SK-MEL-5 (cell line): ENCODE data around the gene SMPX. TPM values are rescaled to one million over a fixed set of nuclear protein-coding genes. Genes with fewer than 3 reads are reported as not detected.

ENCODE experiments used
- DNase-seq: peaks from one replicate; pipeline ENCODE4 v3.0.0-alpha.2; 2016; ENCODE audit warnings: low read depth, low spot score
- in situ Hi-C: cut with HindIII; loops from 2 replicates; pipeline ENCODE4 v1.10.0; 2016; ENCODE audit warnings: low sequenced_read_pairs, high pct_unique_total_duplicates, low pct_unique_long_range_greater_than_20kb
- total RNA-seq: library from RNA; depleted of rRNA; stranded (reverse); fragments of >200 nt; shearing (Covaris generic); gene quantifications from 2 replicates; pipeline ENCODE4 v1.2.3, GENCODE V29; 2014; rRNA removed

Gene SMPX
- total RNA-seq, 1 experiment from 2014 or later = 9.3 TPM

DNA sequence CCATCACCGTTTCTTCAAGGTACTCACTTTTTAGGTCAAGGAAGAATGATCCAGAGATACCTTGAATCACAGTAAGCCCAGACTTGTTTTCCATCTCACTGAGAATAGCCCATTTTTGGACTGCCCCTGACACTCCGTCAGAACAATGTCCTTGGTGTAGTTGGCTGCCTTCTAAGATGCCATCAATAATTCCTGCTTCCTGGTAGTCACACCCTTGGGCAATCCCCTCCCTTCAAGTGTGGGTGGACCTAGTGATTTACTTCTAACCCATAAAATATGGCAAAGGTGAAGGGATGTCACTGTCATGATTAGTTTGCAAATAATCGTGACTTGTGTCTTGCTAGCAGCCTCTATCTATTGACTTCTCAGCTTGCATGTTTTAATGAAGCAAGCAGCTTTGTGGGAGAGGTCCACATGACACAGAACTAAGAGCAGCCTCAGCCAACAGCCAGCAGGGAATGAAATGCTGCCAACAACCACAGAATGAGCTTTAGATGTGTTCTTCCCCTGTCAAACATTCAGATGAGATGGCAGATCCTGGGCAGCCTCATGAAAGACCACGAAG, 79.8 kb downstream of the SMPX start:
- DNase-seq = no peak
- in situ Hi-C loops = no loop called here

DNA sequence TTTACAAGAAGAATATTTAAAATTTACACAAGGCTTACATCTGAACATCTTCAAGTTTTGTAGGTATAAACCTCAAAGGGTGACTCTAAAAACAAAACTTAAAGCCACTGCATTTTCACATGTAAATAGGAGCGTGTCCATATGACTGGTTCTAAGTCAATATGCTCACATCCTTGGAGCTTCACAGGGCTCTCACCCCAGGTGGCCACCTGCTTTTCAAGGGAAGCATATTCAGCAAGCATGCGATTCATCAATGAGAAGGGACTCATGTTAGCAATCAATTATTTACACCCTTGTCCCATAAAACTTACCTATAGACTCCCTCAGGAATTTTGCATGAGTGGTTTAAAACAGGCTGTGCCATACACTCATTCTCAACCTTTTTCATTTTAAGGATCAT, 82.0 kb downstream of the SMPX start:
- DNase-seq = no peak
- in situ Hi-C loops = no loop called here

DNA sequence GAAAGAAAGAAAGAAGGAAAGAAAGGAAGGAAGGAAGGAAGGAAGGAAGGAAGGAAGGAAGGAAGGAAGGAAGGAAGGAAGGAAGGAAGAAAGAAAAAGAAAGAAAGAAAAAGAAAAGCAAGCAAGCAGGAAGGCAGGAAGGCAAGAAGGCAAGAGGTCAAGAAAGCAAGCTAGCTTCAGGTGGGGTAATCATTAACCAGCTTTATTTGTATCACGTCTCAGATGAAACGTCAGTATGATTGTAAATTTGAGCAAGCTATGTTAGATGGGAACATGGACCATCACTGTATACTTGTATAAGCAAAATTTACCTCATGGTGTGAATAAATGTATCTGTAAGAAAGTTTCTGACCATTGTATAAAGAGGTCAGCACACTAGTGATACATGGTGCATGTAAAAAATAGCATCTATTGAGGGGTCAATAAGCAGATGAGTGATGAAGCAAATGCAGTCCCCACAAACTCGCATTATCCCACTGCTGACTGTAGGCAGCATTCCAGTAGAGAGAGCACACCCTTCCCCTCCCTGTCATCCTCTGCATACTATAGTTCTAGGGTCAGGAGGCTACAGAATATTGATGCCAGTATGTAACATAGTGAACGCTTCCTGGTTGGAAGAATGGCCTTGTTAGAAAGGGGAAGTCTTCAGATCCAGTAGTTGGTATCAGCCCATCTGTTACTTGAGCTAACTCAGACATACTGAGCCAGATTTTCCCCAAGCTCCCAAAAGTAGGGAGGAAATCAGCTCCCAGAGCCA, 83.3 kb downstream of the SMPX start:
- no peak for DNase-seq
- in situ Hi-C loops = no loop called here

DNA sequence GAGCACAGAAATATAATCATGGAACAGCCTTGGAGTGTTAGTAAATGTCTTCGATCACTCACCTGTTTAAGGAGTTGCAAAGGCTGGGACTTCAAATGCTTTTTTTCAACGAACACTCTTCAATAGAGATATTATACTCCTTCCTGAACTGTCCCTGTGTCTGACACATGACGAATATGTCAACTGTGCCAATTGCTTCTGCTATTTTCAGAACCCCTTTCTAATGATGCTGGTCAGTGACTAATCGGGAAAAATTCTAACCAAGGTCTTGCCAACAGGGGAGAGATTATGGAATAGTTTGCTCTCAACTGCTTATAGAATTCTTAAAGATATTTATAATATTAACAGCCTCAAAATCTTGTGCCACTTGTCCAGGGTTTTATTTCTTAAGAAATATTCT, 91.2 kb downstream of the SMPX start:
- no peak for DNase-seq
- in situ Hi-C loops = no loop called here

DNA sequence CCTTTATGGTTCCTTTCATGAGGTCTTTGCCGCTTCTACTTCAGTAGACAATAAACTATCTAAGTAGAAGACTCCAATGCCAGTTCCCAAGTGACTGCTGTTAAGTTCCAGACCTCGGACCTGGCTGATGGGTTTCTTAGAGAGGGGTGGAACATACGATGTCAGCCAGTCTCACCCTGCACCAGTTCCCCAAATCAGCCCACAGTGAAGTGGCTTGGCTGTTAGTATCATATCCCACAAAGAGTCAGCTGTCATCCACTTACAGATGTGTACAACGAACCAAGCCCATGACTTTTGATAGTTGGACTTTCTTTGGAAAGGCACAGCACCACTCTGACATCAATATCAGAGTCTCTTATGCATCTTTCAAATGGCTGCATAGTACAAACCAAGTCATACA, 91.7 kb downstream of the SMPX start:
- in situ Hi-C loops = no loop called here
- DNase-seq = no peak

DNA sequence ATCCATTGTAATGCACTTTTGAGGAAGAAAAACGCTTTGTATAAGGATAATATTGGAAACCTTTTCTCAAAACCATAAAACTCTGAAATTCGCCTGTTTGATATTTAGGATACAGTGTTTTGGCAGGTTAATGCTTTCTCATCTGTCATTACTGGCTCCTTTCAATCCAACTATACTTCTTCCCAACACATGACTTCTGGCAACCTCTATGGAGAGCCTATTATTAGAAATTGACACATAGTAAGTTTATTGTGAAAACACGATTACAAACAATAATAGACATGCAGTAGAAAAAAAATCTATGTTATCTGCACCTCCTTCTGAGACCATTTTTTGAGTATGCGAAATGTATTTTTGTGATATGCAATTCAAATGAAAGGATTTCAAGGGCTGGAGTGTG, 95.2 kb downstream of the SMPX start:
- DNase-seq = no peak
- in situ Hi-C loops = no loop called here

DNA sequence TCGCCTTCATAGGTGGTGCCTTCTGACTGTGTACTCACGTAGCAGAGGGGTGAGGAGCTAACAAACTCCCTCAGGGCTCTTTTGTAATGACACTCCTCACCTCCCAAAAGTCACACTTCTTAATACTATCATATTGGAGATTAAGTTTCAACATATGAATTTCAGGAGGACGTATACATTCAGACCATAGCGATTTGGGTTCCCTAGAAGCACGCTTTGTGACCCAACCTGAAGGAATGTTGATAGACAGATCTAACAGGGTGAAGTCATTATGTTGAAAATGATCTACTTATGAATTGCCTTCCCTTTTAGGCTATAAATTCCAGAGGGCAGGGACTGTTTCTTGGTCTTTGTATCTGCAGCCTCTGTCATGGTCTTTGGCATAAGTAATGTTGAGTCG, 96.6 kb downstream of the SMPX start:
- in situ Hi-C loops = no loop called here
- no peak for DNase-seq

DNA sequence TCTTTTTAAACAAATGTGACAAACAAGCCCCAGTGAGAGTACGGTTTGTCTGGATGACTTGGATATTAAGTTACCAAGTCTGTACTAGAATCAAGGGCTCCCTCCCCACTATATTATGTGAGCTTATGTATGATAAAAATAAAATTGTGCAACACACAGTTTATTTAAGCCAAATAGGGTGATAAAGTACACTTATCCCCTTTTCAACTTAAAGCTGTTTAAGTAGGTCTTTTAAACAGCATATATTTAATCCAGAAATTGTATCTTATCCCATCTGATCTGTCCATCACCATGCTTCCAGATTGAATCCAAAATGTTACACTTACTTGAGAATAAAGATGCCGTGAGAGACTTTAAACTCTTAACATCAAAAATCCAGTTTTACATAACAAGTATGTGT, 97.8 kb downstream of the SMPX start:
- DNase-seq = no peak

DNA sequence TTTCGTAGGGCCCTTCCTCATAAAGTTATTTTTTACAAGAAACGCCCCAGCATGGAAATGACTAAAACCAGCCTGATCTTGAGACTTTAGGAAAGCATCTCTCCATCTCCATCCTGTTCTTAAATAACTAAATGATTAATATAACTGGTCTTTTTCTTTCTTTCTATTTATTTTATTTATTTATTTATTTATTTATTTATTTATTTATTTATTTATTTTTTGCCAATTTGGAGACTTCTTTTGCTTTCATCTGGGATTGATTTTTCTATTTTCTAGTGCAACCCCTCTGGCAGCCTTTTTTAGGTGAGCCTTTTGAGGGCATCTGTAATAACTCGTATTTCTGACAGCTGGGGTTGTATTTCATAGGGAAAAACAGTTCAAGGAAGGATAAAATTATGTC, 98.6 kb downstream of the SMPX start:
- no peak for DNase-seq
- in situ Hi-C loops = no loop called here

More for the DNA sequence above, 97.8 kb downstream of the SMPX start:
- in situ Hi-C loops = no loop called here

DNA sequence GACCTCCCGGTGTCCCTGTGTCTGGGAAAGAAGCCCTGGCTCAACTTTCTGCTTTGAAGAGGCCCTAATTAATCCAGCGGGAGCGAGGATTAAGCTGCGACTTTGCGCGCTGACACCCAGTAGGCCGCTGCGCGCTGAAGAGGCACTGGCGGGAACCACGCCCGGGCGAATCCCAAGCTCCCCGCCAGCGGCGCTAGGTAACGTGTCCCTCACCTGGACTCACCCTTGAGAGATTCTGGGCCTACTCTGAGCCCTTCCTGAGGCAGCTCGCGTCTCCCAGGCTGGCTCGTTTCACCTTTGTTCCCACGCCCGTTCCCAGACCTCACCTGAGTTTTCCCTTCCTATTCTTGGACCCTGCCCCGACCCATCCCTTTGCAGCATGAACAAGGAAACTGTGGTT, 99.2 kb downstream of the SMPX start:
- no peak for DNase-seq
- in situ Hi-C loops = no loop called here

DNA sequence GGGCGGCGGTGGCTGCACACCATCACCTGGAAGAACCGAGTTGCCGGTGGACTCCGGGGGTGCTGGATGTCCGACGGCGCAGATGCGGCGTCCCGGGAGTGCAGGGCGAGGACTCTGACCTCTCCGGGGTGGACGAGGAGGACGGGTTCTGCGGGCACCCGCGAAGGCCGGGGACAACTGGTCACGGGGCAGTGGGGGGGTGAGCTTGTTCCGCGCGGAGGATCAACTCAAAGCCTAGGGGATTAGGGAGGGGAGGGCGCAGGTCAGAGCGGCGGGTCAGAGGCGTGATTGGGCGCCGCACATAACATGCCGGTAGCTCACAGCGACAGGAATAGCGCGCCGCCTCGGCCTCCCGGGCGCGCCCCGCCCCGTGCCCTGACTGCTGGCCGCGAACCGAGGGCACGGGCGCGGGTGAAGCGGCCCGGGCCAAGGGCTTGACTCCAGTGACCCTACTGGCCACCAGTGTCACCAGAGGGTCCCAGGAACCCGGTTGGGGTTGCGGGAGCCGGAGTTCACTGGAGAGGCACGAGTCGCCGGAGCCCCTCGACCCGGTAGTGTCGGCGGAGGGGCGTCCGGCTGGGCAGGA, 99.7 kb downstream of the SMPX start, which contains the start of gene KLHL34:
Gene KLHL34, minus strand, starts transcription at position 179 of the 586 bp plus-strand sequence. CDS start 542 bp downstream, outside the sequence.
- in situ Hi-C loops = no loop called here
- DNase-seq = no peak

DNA sequence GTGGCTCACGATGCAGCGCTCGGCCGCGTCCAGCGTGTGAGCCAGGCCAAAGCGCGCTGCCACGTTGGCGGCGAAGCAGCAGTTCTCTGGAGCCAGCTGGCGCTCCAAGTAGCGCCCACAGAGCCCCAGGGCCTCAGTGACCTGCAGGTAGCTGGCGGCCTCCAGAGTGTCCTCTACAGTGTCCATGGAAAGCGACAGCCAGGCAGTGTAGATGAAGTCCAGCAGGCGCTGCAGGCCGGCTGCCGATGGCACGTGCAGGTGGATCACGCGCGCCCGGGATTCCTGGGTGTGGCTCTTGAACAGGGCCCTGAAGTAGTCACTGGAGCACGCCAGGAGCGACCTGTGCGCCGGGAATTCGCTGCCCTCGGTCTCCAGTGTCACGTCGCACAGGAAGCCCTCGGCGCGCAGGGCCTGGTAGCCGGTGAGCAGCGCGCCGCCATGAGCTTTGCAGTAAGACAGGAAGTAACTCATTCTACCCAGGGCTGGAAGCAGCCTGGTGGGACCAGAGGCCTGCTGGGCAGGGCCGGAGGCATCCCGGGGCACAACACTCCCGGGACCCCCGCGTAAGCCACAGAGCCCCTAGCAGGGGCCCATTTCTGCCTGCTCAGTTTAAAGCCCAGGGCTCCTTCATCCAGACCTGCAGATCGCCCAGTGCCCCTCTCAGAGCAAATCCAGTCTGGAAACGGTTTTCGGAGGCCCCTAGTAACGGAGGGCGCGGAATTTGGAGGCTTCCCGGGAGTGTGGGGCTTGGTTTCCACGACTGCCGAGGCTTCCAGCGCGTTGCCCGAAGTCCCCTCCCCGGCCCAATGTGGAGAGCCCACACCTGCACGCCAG, 100.4 kb downstream of the SMPX start:
- in situ Hi-C loops = no loop called here
- no peak for DNase-seq

DNA sequence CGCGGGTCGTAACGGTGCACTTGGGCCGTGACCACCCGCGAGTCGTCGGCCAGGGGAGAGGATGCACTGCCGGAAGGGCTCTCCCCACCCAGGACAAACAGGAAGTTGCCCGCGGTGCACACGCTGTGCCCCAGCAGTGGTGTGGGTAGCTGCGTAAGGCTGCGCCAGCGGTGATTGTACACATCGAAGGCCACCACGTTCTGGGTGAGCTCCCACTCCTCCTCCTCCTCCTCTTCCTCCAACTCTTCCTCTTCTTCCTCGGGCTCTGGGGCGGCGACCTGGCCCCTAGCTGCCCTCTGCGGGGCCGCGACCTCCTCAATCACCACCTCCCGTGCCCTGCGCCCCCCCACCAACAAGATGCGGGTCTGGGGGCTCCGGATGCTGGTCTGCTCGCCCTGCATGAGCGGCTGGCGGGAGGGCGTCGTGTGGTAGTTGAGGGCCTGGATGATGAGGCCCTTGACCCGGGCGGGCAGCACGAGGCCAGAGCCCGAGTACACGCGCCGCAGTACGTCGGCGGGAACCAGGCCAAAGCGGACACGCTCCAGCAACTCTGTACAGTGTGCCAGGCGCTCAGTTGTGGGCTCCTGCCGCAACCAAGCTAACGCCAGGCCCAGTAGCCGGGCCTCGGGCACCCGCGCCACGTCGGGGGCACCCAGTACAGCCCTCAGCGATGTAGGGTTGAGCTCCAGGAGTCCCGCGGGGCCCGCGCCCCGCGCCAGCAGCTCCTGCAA, 101.2 kb downstream of the SMPX start:
- DNase-seq = no peak
- in situ Hi-C loops = no loop called here

Other genes starting within 250 kb of the SMPX start
- gene KLHL34, start 99.8 kb downstream of the SMPX start, total RNA-seq = not detected in 2 replicates
- 19.6 and 20.0 TPM in 2 replicates for gene MBTPS2, start 81.5 kb upstream of the SMPX start, total RNA-seq
- gene YY2, start 97.9 kb upstream of the SMPX start, total RNA-seq = 1.8 and 2.4 TPM in 2 replicates
- 792 and 838 TPM in 2 replicates for gene SMS, start 182.6 kb upstream of the SMPX start, total RNA-seq